Measurements from ENCODE around the gene RAB11FIP3.

The RAB11FIP3 gene

GRCh38 chr16:534856-535445 lies 109.5 kb downstream of the RAB11FIP3 start:
- DNase-seq: no peak

- no peak for DNase-seq
Measured at GRCh38 chr16:535446-536405, 110.3 kb downstream of the RAB11FIP3 start.

GRCh38 chr16:536746-537145 lies 111.3 kb downstream of the RAB11FIP3 start:
- DNase-seq: no peak

DNA sequence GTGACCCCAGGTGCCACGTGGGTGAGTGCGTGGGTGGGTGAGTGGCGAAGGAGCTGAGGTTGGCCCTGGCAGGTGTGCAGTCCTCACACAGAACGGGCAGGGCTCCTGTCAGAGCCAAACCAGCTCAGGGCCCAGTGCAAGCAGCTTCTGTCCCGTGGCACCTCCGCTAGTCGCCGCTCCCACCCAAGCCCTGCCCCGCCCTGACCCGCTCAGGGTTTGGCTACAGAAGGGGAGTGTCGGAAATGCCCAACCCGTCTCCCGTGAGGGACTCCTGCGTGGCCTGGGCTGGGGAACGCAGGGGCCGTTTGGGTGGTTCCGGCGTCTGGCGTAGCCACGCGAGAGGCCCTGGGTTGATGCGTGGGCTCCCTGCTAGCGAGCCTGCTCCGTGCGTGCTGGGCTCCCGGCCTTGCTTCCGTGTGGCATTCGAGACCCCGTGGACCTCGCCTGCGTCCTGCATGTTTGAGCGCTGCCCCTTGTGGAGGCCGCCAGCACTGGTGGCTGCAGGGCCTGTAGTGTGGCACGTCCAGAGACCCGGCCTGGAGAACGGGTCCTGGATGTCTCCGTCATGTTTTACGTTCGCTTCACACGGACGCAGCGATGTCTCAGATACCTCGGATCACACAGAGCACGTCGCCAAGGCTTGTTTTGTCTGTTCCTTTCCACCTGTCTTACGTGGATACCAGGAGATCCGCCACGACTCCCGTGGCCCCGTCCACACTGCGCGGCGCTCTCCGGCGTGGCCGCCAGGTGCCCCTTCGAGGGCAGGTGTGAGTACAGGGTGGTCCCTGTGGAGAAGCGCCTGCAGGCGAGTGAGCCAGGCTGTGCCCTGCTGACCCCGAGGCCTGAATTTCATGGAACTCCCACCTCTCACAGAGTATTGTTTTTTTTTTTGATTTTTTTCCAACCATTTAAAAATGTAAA lies 112.2 kb downstream of the RAB11FIP3 start:
- DNase-seq: no peak

DNA sequence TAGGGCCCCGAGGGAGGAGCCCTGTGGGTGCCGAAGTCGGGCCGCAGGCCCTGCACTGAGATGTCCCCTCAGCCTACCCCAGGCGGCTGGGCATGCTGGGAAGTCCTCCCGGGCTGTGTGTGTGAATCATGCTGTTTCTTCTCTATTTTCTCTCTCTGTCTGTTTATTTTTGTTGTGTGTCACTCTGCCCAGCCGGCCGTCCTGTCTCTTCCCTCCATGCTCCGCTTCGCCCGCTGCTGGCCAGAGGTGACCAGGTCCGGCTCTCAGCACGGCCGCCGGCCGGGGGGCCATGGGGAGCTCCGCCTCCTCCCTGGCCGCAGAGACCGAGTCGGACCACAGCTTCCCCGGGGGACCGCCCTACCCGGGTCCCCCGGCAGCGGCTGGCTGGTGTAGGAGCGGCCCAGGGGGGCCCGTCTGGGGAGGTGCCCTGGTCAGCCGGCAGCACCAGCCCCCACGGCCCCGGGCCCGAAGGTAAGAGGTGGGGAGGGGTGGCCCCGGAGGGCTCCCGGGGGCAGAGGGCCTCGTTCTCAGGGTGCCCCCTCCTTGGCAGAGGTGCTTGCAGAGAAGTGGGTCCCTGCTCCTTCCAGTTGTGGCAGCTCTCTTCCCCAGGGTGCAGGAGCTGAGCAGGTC lies 114.6 kb downstream of the RAB11FIP3 start:
- no peak for DNase-seq

DNA sequence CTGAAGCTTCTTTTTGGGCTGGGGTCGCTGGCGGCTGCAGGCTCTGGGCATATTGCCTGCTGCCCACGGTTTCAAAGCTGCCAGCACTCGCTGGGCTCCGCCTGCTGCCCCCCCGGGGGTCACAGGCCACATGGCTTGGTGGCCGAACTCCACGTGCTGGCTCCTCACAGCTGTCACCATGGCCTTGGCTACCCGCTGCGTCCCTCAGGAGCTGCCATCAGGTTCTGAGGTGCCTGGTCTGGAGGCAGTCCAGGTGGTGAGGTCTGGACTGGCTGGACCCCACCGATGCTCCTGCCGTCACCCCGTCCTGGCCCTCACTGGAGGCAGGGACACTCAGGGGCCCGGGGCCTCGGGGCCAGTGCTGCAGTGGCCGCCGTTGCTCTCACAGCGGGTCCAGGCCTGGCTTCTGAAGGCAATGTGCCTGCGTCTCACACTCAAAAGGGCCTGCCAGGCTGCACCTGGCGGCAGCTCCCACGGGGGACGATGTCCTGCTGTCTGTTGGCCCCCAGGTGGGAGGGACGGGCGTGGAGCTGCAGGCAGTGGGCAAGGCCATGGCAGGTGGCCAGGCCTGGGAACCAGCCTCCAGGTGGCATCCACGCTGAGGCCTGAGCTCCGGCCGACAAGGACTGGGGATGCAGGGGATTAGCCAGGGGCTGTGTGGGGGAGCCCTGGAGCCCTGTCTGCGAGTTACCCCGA lies 115.3 kb downstream of the RAB11FIP3 start:
- DNase-seq: no peak

DNA sequence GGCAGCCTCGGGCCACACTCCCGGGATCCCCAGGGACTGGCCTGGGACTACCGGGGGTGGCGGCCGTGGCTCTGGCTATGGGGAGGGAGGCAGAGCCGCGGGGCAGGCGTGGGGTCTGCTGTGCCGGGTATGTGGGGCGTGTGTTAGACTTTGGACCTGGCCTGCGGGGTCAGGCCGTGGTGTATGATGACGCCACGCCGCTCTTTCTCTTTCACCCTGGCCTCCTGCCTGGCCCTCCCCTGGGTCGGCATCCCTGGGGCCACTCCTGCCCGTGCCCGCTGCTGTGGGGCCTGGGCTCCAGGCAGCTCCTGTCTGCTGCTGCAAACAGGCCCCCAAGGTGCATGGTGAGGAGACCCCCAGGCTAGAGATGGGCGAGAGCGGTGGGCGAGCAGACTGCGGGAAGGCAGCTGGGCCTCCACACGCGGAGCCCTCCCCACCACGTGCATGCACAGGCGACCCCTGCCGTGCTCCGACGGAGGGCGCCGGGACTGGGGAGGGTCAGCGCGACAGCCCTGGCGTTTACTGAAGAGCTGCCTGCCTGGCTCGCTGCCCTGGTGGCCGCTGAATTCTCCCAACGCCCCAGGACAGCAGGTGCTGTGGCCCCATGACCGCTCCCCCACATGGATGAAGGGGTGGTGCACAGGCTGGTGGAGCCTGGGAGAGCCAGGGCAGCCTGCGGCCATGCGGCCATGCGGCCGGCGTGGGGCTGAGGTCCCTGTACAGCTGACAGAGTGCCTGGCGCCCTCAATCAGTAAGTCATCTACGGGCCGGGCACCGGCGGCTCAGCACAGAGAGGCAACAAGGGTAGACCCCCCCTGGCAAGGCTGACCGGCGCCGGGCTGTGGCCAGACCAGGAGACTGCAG lies 118.1 kb downstream of the RAB11FIP3 start:
- no peak for DNase-seq

DNA sequence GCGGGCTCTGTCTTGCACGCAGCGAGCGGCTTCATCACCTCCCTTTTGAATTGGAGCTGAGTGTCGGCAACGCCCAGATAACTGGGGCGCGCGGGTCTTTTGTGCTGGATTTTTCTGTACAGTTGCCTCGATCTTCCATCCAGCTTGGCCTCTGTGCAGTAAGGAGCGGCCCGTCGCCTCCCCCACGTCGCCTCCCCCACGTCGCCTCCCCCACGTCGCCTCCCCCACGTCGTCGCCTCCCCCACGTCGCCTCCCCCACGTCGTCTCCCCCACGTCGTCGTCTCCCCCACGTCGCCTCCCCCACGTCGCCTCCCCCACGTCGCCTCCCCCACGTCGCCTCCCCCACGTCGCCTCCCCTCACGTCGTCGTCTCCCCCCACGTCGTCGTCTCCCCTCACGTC lies 119.1 kb downstream of the RAB11FIP3 start:
- DNase-seq: no peak

- DNase-seq: peak; percentile 49
Measured at GRCh38 chr16:546909-547770, 121.7 kb downstream of the RAB11FIP3 start.

GRCh38 chr16:548586-548985 lies 123.1 kb downstream of the RAB11FIP3 start:
- DNase-seq: no peak

DNA sequence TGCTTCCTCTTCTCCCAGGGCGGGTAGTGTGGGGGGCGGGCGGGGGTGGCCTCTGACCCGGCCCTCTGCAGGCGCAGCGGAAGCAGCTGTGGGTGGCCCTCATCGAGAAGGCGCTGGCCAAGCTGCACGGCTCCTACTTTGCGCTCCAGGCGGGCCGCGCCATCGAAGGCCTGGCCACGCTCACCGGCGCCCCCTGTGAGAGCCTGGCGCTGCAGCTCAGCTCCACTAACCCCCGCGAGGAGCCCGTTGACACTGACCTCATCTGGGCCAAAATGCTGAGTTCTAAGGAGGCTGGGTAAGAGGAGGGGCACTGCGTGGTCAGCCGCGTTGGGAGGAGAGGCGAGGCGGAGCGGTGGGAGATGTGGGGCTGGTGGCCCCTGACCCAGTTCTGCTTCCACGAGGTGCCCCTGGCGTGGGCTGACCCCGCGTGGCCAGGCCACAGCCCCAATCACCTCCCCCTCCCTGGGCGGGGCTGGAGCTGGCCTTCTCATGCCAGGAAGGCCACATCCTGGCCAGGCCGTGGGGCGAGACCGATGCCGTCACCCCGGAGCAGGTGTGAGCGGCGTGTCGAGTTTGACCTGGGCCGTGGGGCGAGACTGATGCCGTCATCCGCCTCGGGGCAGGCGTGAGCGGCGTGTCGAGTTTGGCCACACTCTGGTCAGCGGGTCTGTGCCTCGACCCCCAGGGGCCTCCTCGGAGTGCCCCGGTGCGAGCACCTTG lies 124.3 kb downstream of the RAB11FIP3 start:
- DNase-seq: no peak

DNA sequence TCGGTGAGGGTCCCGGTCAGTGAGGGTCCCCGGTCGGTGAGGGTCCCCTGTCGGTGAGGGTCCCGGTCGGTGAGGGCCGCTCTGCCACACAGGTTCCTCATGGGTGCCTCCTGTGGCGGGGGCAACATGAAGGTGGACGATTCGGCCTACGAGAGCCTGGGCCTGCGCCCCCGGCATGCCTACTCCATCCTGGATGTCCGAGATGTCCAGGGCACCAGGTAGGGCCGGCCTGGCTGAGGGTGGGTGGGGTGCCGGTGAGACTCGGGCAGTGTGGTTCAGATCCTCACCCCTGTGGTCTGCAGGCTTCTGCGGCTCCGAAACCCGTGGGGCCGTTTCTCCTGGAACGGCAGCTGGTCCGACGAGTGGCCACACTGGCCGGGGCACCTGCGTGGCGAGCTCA lies 125.8 kb downstream of the RAB11FIP3 start:
- DNase-seq: no peak

DNA sequence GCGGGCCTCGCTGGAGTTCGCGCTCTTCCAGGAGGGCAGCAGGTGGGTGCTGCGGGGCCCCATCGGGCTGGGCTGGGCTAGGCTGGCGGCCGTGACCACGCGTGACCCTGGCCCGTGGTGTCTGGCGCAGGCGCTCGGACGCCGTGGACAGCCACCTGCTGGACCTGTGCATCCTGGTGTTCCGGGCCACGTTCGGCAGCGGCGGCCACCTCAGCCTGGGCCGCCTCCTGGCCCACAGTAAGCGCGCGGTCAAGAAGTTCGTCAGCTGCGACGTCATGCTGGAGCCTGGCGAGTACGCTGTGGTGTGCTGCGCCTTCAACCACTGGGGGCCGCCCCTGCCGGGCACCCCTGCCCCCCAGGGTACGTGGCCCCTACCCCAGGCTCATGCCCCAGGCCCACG lies 126.7 kb downstream of the RAB11FIP3 start:
- no peak for DNase-seq

- no peak for DNase-seq
Measured at GRCh38 chr16:553601-554296, 128.3 kb downstream of the RAB11FIP3 start.

GRCh38 chr16:554297-554621 lies 128.8 kb downstream of the RAB11FIP3 start:
- no peak for DNase-seq

- no peak for DNase-seq
Measured at GRCh38 chr16:554640-555365, 129.4 kb downstream of the RAB11FIP3 start.

DNA sequence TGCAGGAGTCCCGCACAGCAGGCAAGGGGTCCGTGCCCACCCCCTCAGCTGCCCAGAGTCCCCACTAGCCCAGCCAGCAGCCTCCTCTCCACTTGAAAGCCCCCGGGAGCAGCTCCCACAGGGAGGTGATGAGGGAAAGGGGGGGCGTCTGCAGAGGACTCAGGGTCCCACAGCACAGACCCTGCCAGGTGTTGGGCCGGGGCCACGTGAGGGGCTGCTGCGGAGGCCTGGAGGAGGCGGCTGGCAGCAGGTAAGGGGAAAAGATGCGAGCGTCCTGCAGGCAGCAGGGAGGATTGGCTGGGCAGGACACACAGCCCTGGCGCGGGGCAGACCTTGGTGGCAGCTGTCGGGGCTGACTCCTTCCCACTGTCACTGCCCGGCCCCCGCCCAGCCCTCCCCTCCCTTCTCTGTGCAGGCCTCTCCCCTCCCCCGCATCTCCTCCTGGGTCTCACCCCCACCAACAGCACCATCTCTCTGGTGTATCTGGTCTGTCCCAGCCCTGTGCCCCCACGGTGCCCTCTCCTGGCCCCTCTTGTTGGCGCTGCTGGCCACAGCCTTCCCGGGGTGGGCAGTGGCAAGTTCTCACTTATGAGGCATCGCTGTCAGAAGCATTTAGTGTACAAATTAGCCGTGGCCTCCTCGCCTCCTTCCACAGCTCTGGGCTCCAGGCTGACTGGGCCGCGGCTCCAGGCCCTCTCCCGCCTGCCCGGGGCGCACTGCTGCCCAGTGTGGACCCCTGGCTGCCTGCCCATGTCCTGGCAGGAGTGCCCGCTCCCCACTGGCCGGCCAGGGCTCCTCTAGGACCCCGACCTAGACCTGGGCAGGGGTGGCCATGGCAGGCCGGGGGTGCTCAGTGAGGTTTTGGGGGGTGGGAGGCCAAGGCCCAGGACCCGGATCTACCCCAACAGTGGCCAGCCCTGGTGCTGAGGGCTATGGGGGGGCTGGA lies 130.4 kb downstream of the RAB11FIP3 start:
- DNase-seq: no peak
